Measurements from ENCODE around the gene CD276. TPM values are rescaled to one million over a fixed set of nuclear protein-coding genes. Genes with fewer than 3 reads are reported as not detected.

CD276 gene
- polyA plus RNA-seq, 1 donor = 67.2 TPM

DNA sequence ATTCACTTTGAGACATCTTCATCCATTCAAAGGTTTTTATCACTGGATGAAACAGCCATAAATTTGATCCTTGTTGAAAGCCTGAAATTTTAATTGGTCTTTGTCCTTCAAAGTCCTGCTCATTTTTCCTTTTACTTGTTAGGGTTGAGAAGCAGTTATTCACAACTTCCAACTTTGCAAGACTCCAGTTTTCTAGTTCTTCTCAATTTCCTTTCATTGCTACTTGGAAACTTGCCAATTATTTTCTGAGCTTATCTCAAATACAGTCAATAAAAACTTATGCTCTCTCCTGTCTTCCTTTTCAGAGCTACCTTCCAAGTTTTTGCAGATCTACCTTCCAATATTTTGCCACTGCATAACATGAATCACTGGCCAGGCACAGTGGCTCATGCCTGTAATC is 23.7 kb upstream of the CD276 start:
- DNase-seq = peak in 1 of 2 donors; percentile 28
- H3K27ac ChIP-seq (ENCODE audit: low read length) = no peak overlapping the region
- H3K4me3 ChIP-seq (ENCODE audit: low read length) = no peak overlapping the region
- H3K4me1 ChIP-seq (ENCODE audit: control insufficient read depth, insufficient read depth, low read length) = no peaks in the 10 kb centered on the region
- H3K27me3 ChIP-seq (ENCODE audit: control insufficient read depth, insufficient read depth, low read length) = no peaks in the 10 kb centered on the region
- no peaks in the 10 kb centered on the region for H3K9me3 ChIP-seq (ENCODE audit: control insufficient read depth, low read depth, low read length)
- no peaks in the 10 kb centered on the region for H3K36me3 ChIP-seq (ENCODE audit: control insufficient read depth, insufficient read depth, low read length)

- no CpG with 5 or more reads among the region's 1 CpG for WGBS (ENCODE audit: insufficient coverage, low lambda C conversion rate)
- Histone ChIP-seq H3K27ac (ENCODE audit: low read length) (no peak overlapping the region), H3K9me3 (ENCODE audit: control insufficient read depth, low read depth, low read length) (no peaks in the 10 kb centered on the region)
Observed at GRCh38 chr15:73674587-73674986, 9.6 kb upstream of the CD276 start.

GRCh38 chr15:73677146-73677607 is 7.0 kb upstream of the CD276 start:
- H3K4me3 ChIP-seq (ENCODE audit: low read length) = no peak overlapping the region
- DNase-seq = peak; percentile 45 to 56
- H3K9me3 ChIP-seq (ENCODE audit: control insufficient read depth, low read depth, low read length) = no peaks in the 10 kb centered on the region
- H3K27ac ChIP-seq (ENCODE audit: low read length) = no peak overlapping the region
- no peaks in the 10 kb centered on the region for H3K4me1 ChIP-seq (ENCODE audit: control insufficient read depth, insufficient read depth, low read length)
- H3K27me3 ChIP-seq (ENCODE audit: control insufficient read depth, insufficient read depth, low read length) = peaks cover 1% of the 10 kb centered on the region
- H3K36me3 ChIP-seq (ENCODE audit: control insufficient read depth, insufficient read depth, low read length) = no peaks in the 10 kb centered on the region
- WGBS (ENCODE audit: insufficient coverage, low lambda C conversion rate) = no CpG with 5 or more reads among the region's 5 CpGs

More at GRCh38 chr15:73674587-73674986, 9.6 kb upstream of the CD276 start:
- Histone ChIP-seq H3K4me1 (ENCODE audit: control insufficient read depth, insufficient read depth, low read length) (no peaks in the 10 kb centered on the region), H3K27me3 (ENCODE audit: control insufficient read depth, insufficient read depth, low read length) (peaks cover 2% of the 10 kb centered on the region), H3K36me3 (ENCODE audit: control insufficient read depth, insufficient read depth, low read length) (no peaks in the 10 kb centered on the region), H3K4me3 (ENCODE audit: low read length) (no peak overlapping the region)
- no peak for DNase-seq

DNA sequence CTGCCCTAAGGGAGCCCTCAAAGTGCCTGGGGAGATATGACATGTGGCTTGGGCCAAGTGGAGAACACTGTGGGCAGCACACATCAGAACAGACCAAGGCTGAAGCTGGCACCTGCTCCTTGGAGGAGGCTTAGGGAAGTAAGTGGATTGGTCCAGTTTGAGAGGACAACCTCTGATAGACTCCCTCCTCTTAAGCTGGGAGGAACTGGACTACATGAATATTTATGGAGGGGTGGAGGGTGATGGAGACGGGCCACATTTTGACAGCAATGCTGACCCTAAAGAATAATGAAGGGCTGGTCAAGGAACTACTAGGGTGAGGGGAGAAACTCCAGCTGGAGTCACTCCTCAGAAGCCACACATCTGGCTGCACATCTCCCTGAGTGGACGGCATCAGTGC is 6.5 kb upstream of the CD276 start:
- Histone ChIP-seq H3K4me3 (ENCODE audit: low read length) (no peak overlapping the region), H3K9me3 (ENCODE audit: control insufficient read depth, low read depth, low read length) (no peaks in the 10 kb centered on the region), H3K27ac (ENCODE audit: low read length) (no peak overlapping the region), H3K27me3 (ENCODE audit: control insufficient read depth, insufficient read depth, low read length) (no peaks in the 10 kb centered on the region), H3K4me1 (ENCODE audit: control insufficient read depth, insufficient read depth, low read length) (no peaks in the 10 kb centered on the region), H3K36me3 (ENCODE audit: control insufficient read depth, insufficient read depth, low read length) (no peaks in the 10 kb centered on the region)
- DNase-seq = no peak
- WGBS (ENCODE audit: insufficient coverage, low lambda C conversion rate) = no CpG with 5 or more reads among the region's 2 CpGs

- H3K27me3 ChIP-seq (ENCODE audit: control insufficient read depth, insufficient read depth, low read length) = no peaks in the 10 kb centered on the region
- no peak overlapping the region for H3K4me3 ChIP-seq (ENCODE audit: low read length)
- no peak overlapping the region for H3K27ac ChIP-seq (ENCODE audit: low read length)
- H3K9me3 ChIP-seq (ENCODE audit: control insufficient read depth, low read depth, low read length) = no peaks in the 10 kb centered on the region
- H3K36me3 ChIP-seq (ENCODE audit: control insufficient read depth, insufficient read depth, low read length) = no peaks in the 10 kb centered on the region
- DNase-seq = no peak
- no CpG with 5 or more reads among the region's 3 CpGs for WGBS (ENCODE audit: insufficient coverage, low lambda C conversion rate)
- H3K4me1 ChIP-seq (ENCODE audit: control insufficient read depth, insufficient read depth, low read length) = no peaks in the 10 kb centered on the region
Observed at GRCh38 chr15:73678498-73678897, 5.7 kb upstream of the CD276 start.

- H3K27ac ChIP-seq (ENCODE audit: low read length) = no peak overlapping the region
- H3K27me3 ChIP-seq (ENCODE audit: control insufficient read depth, insufficient read depth, low read length) = no peaks in the 10 kb centered on the region
- no peaks in the 10 kb centered on the region for H3K4me1 ChIP-seq (ENCODE audit: control insufficient read depth, insufficient read depth, low read length)
- no peaks in the 10 kb centered on the region for H3K36me3 ChIP-seq (ENCODE audit: control insufficient read depth, insufficient read depth, low read length)
- no peaks in the 10 kb centered on the region for H3K9me3 ChIP-seq (ENCODE audit: control insufficient read depth, low read depth, low read length)
- no peak overlapping the region for H3K4me3 ChIP-seq (ENCODE audit: low read length)
- WGBS (ENCODE audit: insufficient coverage, low lambda C conversion rate) = no CpG with 5 or more reads among the region's 3 CpGs
- no peak for DNase-seq
Observed at GRCh38 chr15:73679180-73679579, 5.0 kb upstream of the CD276 start.

- no peak for DNase-seq
- Histone ChIP-seq H3K36me3 (ENCODE audit: control insufficient read depth, insufficient read depth, low read length) (no peaks in the 10 kb centered on the region), H3K27me3 (ENCODE audit: control insufficient read depth, insufficient read depth, low read length) (no peaks in the 10 kb centered on the region), H3K4me3 (ENCODE audit: low read length) (no peak overlapping the region), H3K27ac (ENCODE audit: low read length) (no peak overlapping the region), H3K9me3 (ENCODE audit: control insufficient read depth, low read depth, low read length) (no peaks in the 10 kb centered on the region), H3K4me1 (ENCODE audit: control insufficient read depth, insufficient read depth, low read length) (no peaks in the 10 kb centered on the region)
- WGBS (ENCODE audit: insufficient coverage, low lambda C conversion rate) = 100% methylated on average over 3 of the region's 6 CpGs
Observed at GRCh38 chr15:73679964-73680363, 4.2 kb upstream of the CD276 start.

GRCh38 chr15:73680549-73680948 is 3.6 kb upstream of the CD276 start:
- WGBS (ENCODE audit: insufficient coverage, low lambda C conversion rate) = no CpG with 5 or more reads among the region's 2 CpGs
- Histone ChIP-seq H3K4me3 (ENCODE audit: low read length) (no peak overlapping the region), H3K27me3 (ENCODE audit: control insufficient read depth, insufficient read depth, low read length) (no peaks in the 10 kb centered on the region), H3K36me3 (ENCODE audit: control insufficient read depth, insufficient read depth, low read length) (no peaks in the 10 kb centered on the region), H3K4me1 (ENCODE audit: control insufficient read depth, insufficient read depth, low read length) (peaks cover under 1% of the 10 kb centered on the region), H3K9me3 (ENCODE audit: control insufficient read depth, low read depth, low read length) (no peaks in the 10 kb centered on the region), H3K27ac (ENCODE audit: low read length) (no peak overlapping the region)
- DNase-seq = no peak

DNA sequence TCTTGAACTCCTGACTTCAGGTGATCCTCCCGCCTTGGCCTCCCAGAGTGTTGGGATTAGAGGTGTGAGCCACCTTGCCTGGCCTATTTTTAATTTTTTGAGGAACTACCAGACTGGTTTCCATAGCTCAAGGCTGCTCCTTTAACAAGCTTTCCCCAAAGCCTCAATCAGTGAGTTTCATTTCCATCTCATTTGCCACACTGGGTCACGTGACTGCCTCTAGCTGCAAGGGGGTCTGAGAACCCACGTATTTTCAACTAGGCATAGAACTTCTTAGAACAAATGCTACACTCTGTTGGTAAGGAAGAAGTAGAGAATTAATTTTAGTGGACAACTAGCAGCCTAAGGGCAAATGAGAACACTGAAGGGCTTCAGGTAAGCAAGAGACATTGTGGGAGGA is 3.1 kb upstream of the CD276 start:
- no peak overlapping the region for H3K27ac ChIP-seq (ENCODE audit: low read length)
- no peak for DNase-seq
- H3K4me3 ChIP-seq (ENCODE audit: low read length) = no peak overlapping the region
- H3K9me3 ChIP-seq (ENCODE audit: control insufficient read depth, low read depth, low read length) = no peaks in the 10 kb centered on the region
- WGBS (ENCODE audit: insufficient coverage, low lambda C conversion rate) = 80% methylated on average over 1 of the region's 3 CpGs
- peaks cover 5% of the 10 kb centered on the region for H3K4me1 ChIP-seq (ENCODE audit: control insufficient read depth, insufficient read depth, low read length)
- H3K27me3 ChIP-seq (ENCODE audit: control insufficient read depth, insufficient read depth, low read length) = no peaks in the 10 kb centered on the region
- H3K36me3 ChIP-seq (ENCODE audit: control insufficient read depth, insufficient read depth, low read length) = no peaks in the 10 kb centered on the region

DNA sequence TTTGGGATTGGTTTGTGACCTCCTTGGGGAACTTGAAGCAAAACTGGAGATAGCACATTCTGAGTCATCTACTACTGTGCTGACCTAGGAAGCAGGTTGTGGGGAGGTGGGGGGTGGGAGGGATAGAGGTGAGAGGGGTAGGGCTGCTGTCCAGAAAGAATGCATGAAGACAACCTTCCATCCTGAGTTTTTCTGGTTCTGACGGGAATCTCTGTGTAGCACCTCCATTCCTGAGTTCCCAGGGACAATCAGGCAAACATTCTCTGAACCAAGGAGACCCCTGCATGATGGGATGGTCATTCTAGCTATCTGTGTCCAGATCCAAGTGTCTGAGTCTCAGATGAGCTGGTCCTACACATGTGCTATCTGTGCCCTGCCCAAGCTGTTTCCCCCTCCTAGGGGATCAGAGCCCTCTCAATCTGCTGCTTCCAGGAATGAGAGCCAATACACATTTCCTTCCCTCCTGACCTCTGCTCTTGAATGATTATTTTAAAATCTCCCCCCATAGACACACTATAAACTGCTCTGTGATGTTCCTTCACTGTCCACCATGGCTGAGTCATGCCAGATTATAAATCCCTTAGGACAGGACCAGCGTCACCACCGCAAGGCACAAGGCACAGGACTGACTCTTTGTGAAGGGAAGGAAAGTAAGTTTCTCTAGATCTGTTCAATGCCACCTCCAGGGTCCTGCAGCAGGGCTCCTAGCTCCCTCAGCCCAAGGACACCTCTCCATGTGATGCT is 2.2 kb upstream of the CD276 start:
- Histone ChIP-seq H3K27me3 (ENCODE audit: control insufficient read depth, insufficient read depth, low read length) (no peaks in the 10 kb centered on the region), H3K27ac (ENCODE audit: low read length) (no peak overlapping the region), H3K9me3 (ENCODE audit: control insufficient read depth, low read depth, low read length) (no peaks in the 10 kb centered on the region), H3K36me3 (ENCODE audit: control insufficient read depth, insufficient read depth, low read length) (no peaks in the 10 kb centered on the region), H3K4me3 (ENCODE audit: low read length) (no peak overlapping the region), H3K4me1 (ENCODE audit: control insufficient read depth, insufficient read depth, low read length) (peaks cover 11% of the 10 kb centered on the region)
- DNase-seq = no peak
- WGBS (ENCODE audit: insufficient coverage, low lambda C conversion rate) = no CpG with 5 or more reads among the region's 3 CpGs

- WGBS (ENCODE audit: insufficient coverage, low lambda C conversion rate) = no CpG with 5 or more reads among the region's 14 CpGs
- Histone ChIP-seq H3K9me3 (ENCODE audit: control insufficient read depth, low read depth, low read length) (no peaks in the 10 kb centered on the region), H3K27ac (ENCODE audit: low read length) (no peak overlapping the region), H3K27me3 (ENCODE audit: control insufficient read depth, insufficient read depth, low read length) (no peaks in the 10 kb centered on the region), H3K4me3 (ENCODE audit: low read length) (no peak overlapping the region), H3K36me3 (ENCODE audit: control insufficient read depth, insufficient read depth, low read length) (no peaks in the 10 kb centered on the region), H3K4me1 (ENCODE audit: control insufficient read depth, insufficient read depth, low read length) (peaks cover 11% of the 10 kb centered on the region)
- no peak for DNase-seq
Observed at GRCh38 chr15:73682600-73683090, 1.5 kb upstream of the CD276 start.

All from large intestine (tissue), 3 donors.